HL-60/S4 treated with phorbol 12-myristate 13-acetate at 8.2 ng/mL for 4 days and 3 days (cell line): ENCODE data around the gene SLC35G2.
"Not testable (repeated sequence)": the region's sequence is repeated elsewhere in the genome, so short reads cannot be mapped to it uniquely, and the experiment has no call there.

Experiments used
- in situ Hi-C: fragments of 300-500 bp; cut with MboI; formaldehyde crosslinking; loops from 2 replicates; pipeline ENCODE4 v1.15.0; 2022; ENCODE audit warnings: low sequenced_read_pairs

The SLC35G2 gene

DNA sequence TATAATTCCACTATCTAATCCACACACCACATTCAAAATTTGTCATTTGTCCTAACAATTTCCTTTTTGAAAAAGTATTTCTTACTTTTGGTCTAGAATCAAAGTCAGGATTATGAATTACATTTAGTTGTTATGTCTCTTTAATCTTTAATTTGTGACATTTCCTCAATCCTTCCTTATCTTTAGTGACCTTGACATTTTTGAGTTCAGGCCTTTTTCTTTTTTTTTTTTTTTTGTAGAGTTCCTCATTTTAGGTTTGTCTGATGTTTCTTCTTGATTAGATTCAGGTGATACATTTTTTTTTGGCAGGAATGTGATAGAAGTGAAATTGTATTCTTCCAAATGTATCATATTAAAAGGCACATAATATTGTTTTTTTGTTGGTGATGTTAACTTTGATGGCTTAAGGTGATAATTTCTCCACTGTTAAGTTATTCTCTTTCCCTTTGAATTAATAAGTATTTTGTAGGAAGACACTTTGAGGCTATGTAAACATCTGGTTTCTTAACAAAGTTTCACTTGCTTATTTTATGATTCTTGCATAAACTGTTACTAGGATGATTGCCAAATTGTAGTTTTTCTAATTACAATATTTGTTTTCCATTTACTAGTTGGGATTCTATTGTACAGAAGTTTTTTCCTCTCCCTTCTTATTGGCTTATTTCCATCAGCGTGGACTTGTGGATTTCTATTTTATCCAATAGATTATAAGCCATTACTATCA lies 16.3 kb downstream of the SLC35G2 start:
- in situ Hi-C loops, result no loop called here

DNA sequence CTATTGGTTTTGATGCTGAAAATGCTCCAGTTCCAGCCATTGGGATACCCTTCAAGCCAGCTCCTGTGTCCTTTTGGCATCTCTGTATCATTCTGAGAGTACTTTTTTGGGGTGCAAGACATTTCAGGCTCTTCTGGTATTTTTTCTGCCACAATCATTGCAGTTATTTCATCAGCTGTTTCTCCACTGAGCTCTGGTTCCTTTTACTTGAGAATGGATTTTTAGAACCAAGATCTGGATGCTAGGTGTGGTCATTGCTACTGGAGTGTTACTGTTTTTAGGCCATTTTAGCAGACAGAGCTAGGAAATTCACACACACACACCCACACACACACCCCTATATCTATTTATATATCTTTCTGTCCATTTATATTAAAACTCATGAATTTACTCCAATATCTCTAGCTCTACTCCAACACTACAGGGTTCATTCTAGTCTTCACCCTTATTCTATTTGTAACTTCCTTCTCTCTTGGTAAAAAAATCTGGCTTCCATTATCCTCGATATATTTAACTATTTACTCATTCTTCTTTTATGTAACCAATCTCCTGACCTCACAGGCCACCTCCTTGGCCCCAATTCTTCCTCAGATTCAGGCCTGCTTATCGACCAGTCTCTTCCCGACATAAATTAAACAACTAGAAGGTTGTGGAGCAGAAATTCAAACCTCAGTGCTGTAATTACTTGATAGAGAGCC lies 17.0 kb downstream of the SLC35G2 start:
- in situ Hi-C loops, result no loop called here

DNA sequence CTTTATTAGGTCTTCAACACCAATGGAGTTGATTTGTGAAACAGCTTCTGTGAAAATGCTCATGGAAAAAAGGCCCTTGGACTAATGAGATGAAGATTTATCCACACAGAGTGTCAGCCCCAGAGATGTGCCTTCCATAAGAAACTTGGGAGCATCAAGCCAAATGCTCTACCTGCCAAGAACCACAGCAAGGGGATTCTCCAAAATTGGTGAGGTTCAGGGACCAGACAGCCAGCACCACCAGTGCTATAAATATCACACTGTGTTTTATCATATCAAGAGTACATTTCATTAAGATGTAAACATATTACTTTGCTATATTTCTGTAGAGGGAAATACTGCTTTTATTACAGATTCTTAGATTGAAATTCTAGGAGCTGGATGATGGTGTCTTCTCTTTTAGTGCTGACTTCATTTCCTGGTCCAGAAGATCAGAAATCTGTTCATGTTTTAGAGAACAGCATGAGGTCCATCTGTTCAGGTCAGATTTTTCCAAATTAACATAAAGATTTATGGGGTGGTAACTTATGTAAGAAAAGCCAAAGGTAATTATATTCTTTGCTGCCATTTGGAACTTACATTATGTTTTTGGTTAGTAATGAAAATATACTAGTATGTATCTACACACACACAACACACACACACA lies 17.7 kb downstream of the SLC35G2 start:
- in situ Hi-C loops, result no loop called here

GRCh38 chr3:136838641-136839555 lies 20.0 kb downstream of the SLC35G2 start:
- in situ Hi-C loops, result no loop called here

- in situ Hi-C loops, result no loop called here
These were observed 20.6 kb downstream of the SLC35G2 start for GRCh38 chr3:136839556-136839931.

DNA sequence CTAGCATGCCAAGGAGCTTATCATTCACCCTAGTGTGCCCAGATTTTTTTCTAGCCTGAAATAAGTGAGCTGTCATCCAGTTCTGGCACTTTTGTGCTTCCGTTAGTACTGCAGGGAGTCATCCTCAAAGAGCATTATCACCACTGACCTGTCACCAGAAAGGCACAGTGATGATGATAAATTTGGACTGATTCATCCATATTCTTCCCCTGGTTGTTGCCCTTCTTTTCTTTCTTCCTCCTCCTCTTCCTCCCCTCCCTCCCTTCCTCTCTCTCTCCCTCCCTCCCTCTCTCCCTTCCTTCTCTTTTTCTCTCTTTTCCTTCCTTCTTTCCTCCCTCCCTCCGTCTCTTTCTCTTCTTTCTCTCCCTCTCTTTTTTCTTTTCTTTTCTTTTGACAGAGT lies 21.3 kb downstream of the SLC35G2 start:
- in situ Hi-C loops, result no loop called here

- in situ Hi-C loops, result no loop called here
These were observed 23.4 kb downstream of the SLC35G2 start for GRCh38 chr3:136842294-136842693.

GRCh38 chr3:136844724-136845123 lies 25.8 kb downstream of the SLC35G2 start:
- in situ Hi-C loops, result no loop called here

GRCh38 chr3:136852180-136852579 lies 33.3 kb downstream of the SLC35G2 start:
- in situ Hi-C loops, result no loop called here

GRCh38 chr3:136856665-136857064 lies 37.7 kb downstream of the SLC35G2 start:
- in situ Hi-C loops, result no loop called here

DNA sequence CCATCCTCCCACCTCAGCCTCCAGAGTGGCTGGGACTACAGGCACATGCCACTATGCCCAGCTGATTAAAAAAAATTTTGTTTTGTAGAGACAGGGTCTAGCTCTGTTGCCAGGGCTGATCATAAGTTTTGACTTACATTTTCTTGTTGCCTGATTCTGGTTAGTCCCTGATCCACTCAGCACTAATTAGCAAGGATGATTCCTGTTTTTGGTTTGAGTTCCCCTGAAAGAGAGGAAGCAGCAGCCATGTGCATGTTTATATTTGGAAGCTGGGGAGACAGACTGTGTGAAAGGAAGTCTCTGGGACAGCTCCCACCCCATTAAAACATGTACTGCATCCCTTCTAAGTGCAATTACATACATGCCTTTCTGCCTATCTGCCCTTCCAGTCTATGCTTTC lies 39.5 kb downstream of the SLC35G2 start:
- in situ Hi-C loops, result no loop called here

- in situ Hi-C loops, result no loop called here
These were observed 41.6 kb downstream of the SLC35G2 start for GRCh38 chr3:136860541-136860940.

GRCh38 chr3:136861890-136862616 lies 43.1 kb downstream of the SLC35G2 start, which contains the start of gene NCK1:
Gene NCK1 (plus strand): TSS chr3:136862208. CDS start chr3:136928002, 65,794 bp downstream.
- in situ Hi-C loops, result no loop called here

DNA sequence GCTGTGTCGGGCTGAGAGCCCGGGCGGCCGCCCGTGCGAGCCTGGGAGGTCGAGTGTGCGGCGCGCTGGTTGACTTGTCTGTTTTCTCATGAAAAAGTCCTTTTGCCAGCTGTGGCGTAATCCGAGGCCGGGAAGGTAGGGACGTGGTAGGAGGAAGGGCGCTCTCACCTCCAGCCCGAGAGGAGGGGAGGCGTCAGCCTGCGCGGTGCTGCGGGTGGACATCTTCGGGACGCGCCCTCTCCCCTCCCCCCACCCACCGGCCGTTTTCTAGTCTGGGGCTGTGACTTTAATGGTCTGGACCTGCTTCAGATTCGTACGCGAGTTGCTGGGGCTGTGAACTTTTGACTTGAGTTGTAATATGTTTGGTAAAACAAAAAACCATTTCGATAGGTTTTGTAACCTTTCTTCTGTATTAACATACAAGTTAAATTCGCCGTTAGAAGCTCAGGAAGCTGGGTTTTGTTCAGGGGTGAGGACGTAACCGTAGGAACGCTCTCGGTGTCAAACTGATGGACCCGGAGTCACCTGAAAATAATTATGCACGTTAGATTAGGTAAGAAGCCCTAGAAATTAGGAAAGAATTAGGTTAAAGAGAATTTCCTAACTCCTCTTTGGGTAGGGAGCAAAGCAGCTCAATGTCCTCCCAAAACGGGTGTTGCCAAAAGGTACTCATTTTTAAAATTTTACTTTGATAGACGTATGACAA lies 43.8 kb downstream of the SLC35G2 start:
- in situ Hi-C loops, result no loop called here

- in situ Hi-C loops, result no loop called here
These were observed 50.4 kb downstream of the SLC35G2 start for GRCh38 chr3:136869282-136869681.

GRCh38 chr3:136872258-136872657 lies 53.3 kb downstream of the SLC35G2 start:
- in situ Hi-C loops, result not testable (repeated sequence)

- in situ Hi-C loops, result not testable (repeated sequence)
These were observed 60.6 kb downstream of the SLC35G2 start for GRCh38 chr3:136879510-136879909.

GRCh38 chr3:136882571-136882970 lies 63.6 kb downstream of the SLC35G2 start:
- in situ Hi-C loops, result no loop called here

DNA sequence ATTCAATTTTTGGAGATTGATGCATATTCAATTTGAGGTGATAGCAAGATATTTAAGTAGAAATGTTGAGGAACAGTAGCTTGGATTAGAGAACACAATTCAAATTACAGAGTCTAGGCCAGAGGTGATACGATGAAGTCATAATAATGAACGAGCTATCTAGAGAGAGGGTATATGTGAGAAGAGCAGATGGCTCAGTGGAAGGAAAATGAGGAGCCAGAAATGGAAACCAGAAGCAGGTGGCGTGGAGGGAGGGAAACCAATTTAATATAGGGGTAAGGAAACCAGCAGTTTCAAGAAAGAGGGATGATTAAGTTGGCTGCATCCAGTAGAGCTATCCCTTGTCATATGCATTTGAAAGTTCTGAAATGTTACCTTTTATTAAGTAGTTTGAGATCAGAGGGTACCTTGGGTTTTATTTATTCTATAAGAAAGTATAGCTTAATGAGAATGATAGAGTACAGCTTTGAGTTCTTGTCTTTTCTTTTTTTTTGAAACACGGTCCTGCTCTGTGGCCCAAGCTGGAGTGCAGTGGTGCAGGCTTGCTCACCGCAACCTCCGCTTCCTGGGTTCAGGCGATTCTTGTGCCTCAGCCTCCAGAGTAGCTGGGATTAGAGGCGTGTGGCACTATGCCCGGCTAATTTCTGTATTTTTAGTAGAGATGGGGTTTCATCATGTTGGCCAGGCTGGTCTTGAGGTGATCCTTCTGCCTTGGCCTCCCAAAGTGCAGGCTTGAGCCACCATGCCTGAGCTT lies 65.2 kb downstream of the SLC35G2 start:
- in situ Hi-C loops, result no loop called here
